K562 (cell line): ENCODE measurements around the gene KRTAP20-1. TPM values are rescaled to one million over a fixed set of nuclear protein-coding genes. Genes with fewer than 3 reads are reported as not detected.

ENCODE experiments used
- ATAC-seq: fragments of 200-7000 bp; cut with Tn5 transposase; 3 replicates; pipeline ENCODE4 v1.9.1; 2020; ENCODE audit warnings: moderate library complexity
- BruUV-seq: library from RNA; stranded (reverse); fragments of 400-500 nt; replicated peaks from 2 replicates; lab custom pipeline; 2021; lab: Mats Ljungman, UMichigan
- CTCF ChIA-PET: fragments of 300-600 bp; formaldehyde crosslinking; extraction: SDS; loops from one replicate; lab custom pipeline; 2021; ENCODE audit warnings: low intra/inter-chr PET ratio; lab: Yijun Ruan, JAX
- POLR2A ChIA-PET: fragments of 300-600, 350-650 bp; sonication (Branson Sonifier 250); formaldehyde crosslinking; extraction: SDS; loops from one replicate; lab custom pipeline; 2021; ENCODE audit warnings: antibody characterized with exemption, inconsistent platforms; lab: Yijun Ruan, JAX
- DNase-seq, 4 experiments: peaks; one replicate each; pipeline versions ENCODE4 v3.0.0 to v3.0.0-alpha.2; 2011 to 2018; ENCODE audit warnings: low spot score in 3 of 4, mixed read lengths in 3 of 4; ENCODE audit errors: extremely low read depth in 1 of 4
- FAIRE-seq: peaks from 2 replicates; lab custom pipeline; 2011; peaks lifted over from hg19 to GRCh38; lab: Jason Lieb, UNC
- H2AFZ ChIP-seq: 2 replicates; pipeline ENCODE4 v1.6.0; 2011; ENCODE audit warnings: low read depth, low read length, control low read depth, inconsistent platforms
- H3K27ac ChIP-seq: fragments of 200-600 bp; 3 replicates; pipeline ENCODE4 v1.8.0; 2011; ENCODE audit warnings: low read depth, mild to moderate bottlenecking, control low read depth, inconsistent platforms, low read length, moderate library complexity, mixed read lengths; ENCODE audit errors: extremely low read depth
- H3K27me3 ChIP-seq, 2 experiments: fragments of 300-600 bp in 1 of 2; 2 replicates in 1 of 2; 3 replicates in 1 of 2; pipeline versions ENCODE4 v1.6.0 to v1.8.0; 2011; ENCODE audit warnings: inconsistent platforms in 2 of 2, low read length in 2 of 2, mild to moderate bottlenecking in 1 of 2, mixed read lengths in 1 of 2, moderate library complexity in 1 of 2; ENCODE audit not compliant: control insufficient read depth in 2 of 2, insufficient read depth in 2 of 2
- H3K36me3 ChIP-seq: fragments of 300-600 bp; 3 replicates; pipeline ENCODE4 v1.8.0; 2011; ENCODE audit warnings: mild to moderate bottlenecking, low read length, inconsistent platforms; ENCODE audit not compliant: control insufficient read depth, insufficient read depth
- H3K4me1 ChIP-seq, 2 experiments: fragments of 200-600 bp in 1 of 2; replicated peaks in 1 of 2; 2 replicates in 1 of 2; 3 replicates in 1 of 2; pipeline versions ENCODE4 v1.5.1 to v1.8.0; 2011; ENCODE audit warnings: inconsistent platforms in 2 of 2, low read length in 2 of 2, mild to moderate bottlenecking in 1 of 2, mixed read lengths in 1 of 2, moderate library complexity in 1 of 2; ENCODE audit not compliant: control insufficient read depth in 2 of 2, insufficient read depth in 2 of 2
- H3K4me2 ChIP-seq: 2 replicates; pipeline ENCODE4 v1.6.1; 2011; ENCODE audit warnings: low read length, control low read depth, inconsistent platforms, mixed read lengths; ENCODE audit not compliant: insufficient read depth
- H3K4me3 ChIP-seq: fragments of 200-600 bp; sonication (generic), shearing (Covaris generic); 2 replicates; pipeline ENCODE4 v1.5.1; 2016; ENCODE audit warnings: control low read depth, inconsistent platforms
- H3K79me2 ChIP-seq: fragments of 200-600 bp; 3 replicates; pipeline ENCODE4 v1.8.0; 2011; ENCODE audit warnings: low read length, inconsistent platforms; ENCODE audit not compliant: control insufficient read depth, insufficient read depth
- H3K9ac ChIP-seq, 2 experiments: 2 replicates each; pipeline versions ENCODE4 v1.6.0 to v1.6.1; 2011; ENCODE audit warnings: low read depth in 2 of 2, low read length in 2 of 2, control low read depth in 1 of 2, inconsistent platforms in 1 of 2, mild to moderate bottlenecking in 1 of 2, mixed read lengths in 1 of 2; ENCODE audit not compliant: insufficient read depth in 1 of 2
- H3K9me1 ChIP-seq: one replicate; pipeline ENCODE4 v1.6.0; 2011; ENCODE audit warnings: inconsistent platforms, mild to moderate bottlenecking, low read length, moderate library complexity; ENCODE audit not compliant: control insufficient read depth, insufficient read depth
- H3K9me3 ChIP-seq: replicated peaks from 2 replicates; pipeline ENCODE4 v1.5.1; 2011; ENCODE audit warnings: low read depth, low read length, inconsistent platforms; ENCODE audit not compliant: control insufficient read depth, insufficient read depth
- H4K20me1 ChIP-seq: replicated peaks from 2 replicates; pipeline ENCODE4 v1.6.1; 2011; ENCODE audit warnings: low read length, inconsistent platforms, mixed read lengths; ENCODE audit not compliant: control insufficient read depth, insufficient read depth
- FOSL1 ChIP-seq: fragments of 200-800 bp; sonication (Bioruptor generic); conservative IDR thresholded peaks from 2 replicates; pipeline ENCODE4 v1.6.1; 2016; ENCODE audit warnings: missing genetic modification characterization, missing compliant biosample characterization
- FOXM1 ChIP-seq, 2 experiments: fragments of 450-650 bp in 1 of 2; sonication (generic) in 1 of 2; formaldehyde crosslinking in 1 of 2; IDR thresholded peaks; 2 replicates each; pipeline versions ENCODE4 v1.6.1 to v1.9.0; 2017 to 2022; ENCODE audit warnings: low read depth in 2 of 2, mild to moderate bottlenecking in 2 of 2, missing genetic modification reagents in 1 of 2, moderate library complexity in 1 of 2
- GTF2B ChIP-seq: IDR thresholded peaks from 2 replicates; pipeline ENCODE4 v1.6.1; 2011; ENCODE audit not compliant: insufficient read length; ENCODE audit errors: extremely low read depth
- HES1 ChIP-seq: fragments of 450-650 bp; IDR thresholded peaks from 2 replicates; pipeline ENCODE4 v1.6.1; 2016; ENCODE audit warnings: low read depth, mild to moderate bottlenecking, moderate library complexity
- IRF1 ChIP-seq: sonication (generic); formaldehyde crosslinking; IDR thresholded peaks from 2 replicates; pipeline ENCODE4 v1.8.0; 2022; ENCODE audit warnings: missing genetic modification reagents, mild to moderate bottlenecking, borderline replicate concordance
- SIN3A ChIP-seq, 2 experiments: fragments of 150-350 bp in 1 of 2; IDR thresholded peaks; 2 replicates each; pipeline ENCODE4 v1.6.1; 2011 to 2016; ENCODE audit warnings: borderline replicate concordance in 2 of 2, low read depth in 2 of 2, low read length in 2 of 2, mild to moderate bottlenecking in 2 of 2, moderate library complexity in 2 of 2; ENCODE audit not compliant: control insufficient read depth in 1 of 2
- ZNF311 ChIP-seq: fragments of 250-450 bp; sonication (Bioruptor Pico); IDR thresholded peaks from 2 replicates; pipeline ENCODE4 v1.4.0; 2020; ENCODE audit warnings: mild to moderate bottlenecking, moderate library complexity
- ZNF780A ChIP-seq: fragments of 250-450 bp; sonication (Bioruptor Pico); IDR thresholded peaks from 2 replicates; pipeline ENCODE4 v1.5.0; 2021; ENCODE audit warnings: mild to moderate bottlenecking
- WGBS: fragments of 100-300 bp; shearing (Covaris generic); methylation state at CpG from one replicate; pipeline ENCODE4 v1.1.6; 2016; ENCODE audit warnings: low coverage, mixed read lengths; ENCODE audit not compliant: insufficient coverage; ENCODE audit errors: missing lambda C conversion rate; 5-methylcytosine and 5-hydroxymethylcytosine counted together
- in situ Hi-C: fragments of 300-500 bp; cut with MboI; formaldehyde crosslinking; loops from 4 replicates; pipeline ENCODE4 v1.15.0; 2018; ENCODE audit warnings: inconsistent platforms, mixed read lengths
- intact Hi-C: fragments of 100-400 bp; cut with micrococcal nuclease; formaldehyde crosslinking; loops from 2 replicates; pipeline ENCODE4 v1.14.2; 2022
- polyA plus RNA-seq, 8 experiments: library from polyadenylated mRNA; depleted of rRNA in 4 of 8; stranded (reverse) in 5 of 8; unstranded in 3 of 8; fragments of >200 nt; fragmentation: Nextera tagmentation in 2 of 8; fragmentation: Illumina TruSeq in 1 of 8; extraction: Ambion mirVana in 2 of 8; extraction: Trizol in 1 of 8; gene quantifications; 2 replicates each; pipeline versions ENCODE4 v1.2.1 to v1.2.3, GENCODE V29; 2011 to 2014; ENCODE audit warnings: inconsistent platforms in 1 of 8, missing spikeins in 1 of 8
- total RNA-seq, 7 experiments: library from RNA; depleted of rRNA in 6 of 7; stranded (reverse); fragments of >200 nt in 6 of 7; fragmentation: Illumina TruSeq in 2 of 7; extraction: Trizol in 2 of 7; gene quantifications; 2 replicates each; pipeline versions ENCODE4 v1.2.1 to v1.2.3, GENCODE V29; 2011 to 2021; ENCODE audit warnings: low replicate concordance in 1 of 7

Gene KRTAP20-1
- total and polyA plus RNA-seq, 9 of the 15 experiments (the other 6 are each of a cell fraction or from before 2014, with no cell fraction given) = not detected

- no peaks in the 10 kb centered on the region for H3K9me3 ChIP-seq
- H3K9me1 ChIP-seq = no peaks in the 10 kb centered on the region
- no peak within 1 kb of the TSS for H3K4me3 ChIP-seq
- H3K4me2 ChIP-seq = no peak within 1 kb of the TSS
- no peak within 1 kb of the TSS for H2AFZ ChIP-seq
- ChIA-PET POLR2A (no interaction called here), CTCF (no interaction called here)
- in situ Hi-C loops (no loop called here), intact Hi-C loops (no loop called here)
- FAIRE-seq (no peak), DNase-seq (no peak), ATAC-seq (no peak)
- WGBS = 6% methylated on average over 4 of the region's 4 CpGs
- H3K4me1 ChIP-seq = no peaks in the 10 kb centered on the region
- no peak within 1 kb of the TSS for H3K9ac ChIP-seq
- H3K79me2 ChIP-seq = no peaks in the 10 kb centered on the region
- no peaks in the 10 kb centered on the region for H3K27me3 ChIP-seq
- no peak within 1 kb of the TSS for H3K27ac ChIP-seq
- TF ChIP-seq FOXM1 (IDR thresholded peaks at IDR 0.05; ENCODE audit: low read depth) = no peak
- no peak for TF ChIP-seq FOXM1 (CRISPR knock-in tag; IDR thresholded peaks at IDR 0.05; ENCODE audit: low read depth)
- no peak for TF ChIP-seq HES1
- no peaks in the 10 kb centered on the region for H4K20me1 ChIP-seq
- BruUV-seq = no TSS peak
- no peaks in the 10 kb centered on the region for H3K36me3 ChIP-seq
Measured at GRCh38 chr21:30592140-30592539, 24.1 kb upstream of the KRTAP20-1 start, which contains the start of gene KRTAP6-3. KRTAP6-3 (plus strand) TSS chr21:30592440; CDS start chr21:30592446, 6 bp downstream.

GRCh38 chr21:30598802-30599201 is 17.4 kb upstream of the KRTAP20-1 start, which contains the start of gene KRTAP6-2:
KRTAP6-2 (minus strand) TSS chr21:30598902; CDS start chr21:30598874, 28 bp downstream.
- FAIRE-seq (no peak), ATAC-seq (no peak), DNase-seq (no peak)
- no peaks in the 10 kb centered on the region for H3K4me1 ChIP-seq
- no peaks in the 10 kb centered on the region for H3K36me3 ChIP-seq
- in situ Hi-C loops (no loop called here), intact Hi-C loops (no loop called here)
- no peak within 1 kb of the TSS for H3K27ac ChIP-seq
- no peaks in the 10 kb centered on the region for H3K79me2 ChIP-seq
- H3K9me1 ChIP-seq = no peaks in the 10 kb centered on the region
- 0% methylated on average over 6 of the region's 6 CpGs for WGBS
- no peak within 1 kb of the TSS for H3K4me2 ChIP-seq
- ChIA-PET CTCF (no interaction called here), POLR2A (no interaction called here)
- no peak within 1 kb of the TSS for H3K9ac ChIP-seq
- H3K9me3 ChIP-seq = no peaks in the 10 kb centered on the region
- H2AFZ ChIP-seq = no peak within 1 kb of the TSS
- H4K20me1 ChIP-seq = no peaks in the 10 kb centered on the region
- H3K4me3 ChIP-seq = no peak within 1 kb of the TSS
- BruUV-seq = no TSS peak
- no peaks in the 10 kb centered on the region for H3K27me3 ChIP-seq
- TF ChIP-seq ZNF311 (CRISPR knock-in tag) = no peak
- TF ChIP-seq FOSL1 (tag) = no peak
- TF ChIP-seq ZNF780A (CRISPR knock-in tag) = no peak
- no peak for TF ChIP-seq GTF2B
- no peak for TF ChIP-seq SIN3A (IDR thresholded peaks at IDR 0.05; ENCODE audit: borderline replicate concordance in 2 of 2, control insufficient read depth in 1 of 2, low read depth in 2 of 2, low read length in 2 of 2)
- TF ChIP-seq IRF1 (CRISPR knock-in tag) = no peak
